ENCODE measurements around the gene KCNC3.

GRCh38 chr19:50377051-50377461 lies 47.9 kb upstream of the KCNC3 start:
- TF ChIP-seq CTCF (IDR thresholded peaks at IDR 0.05; ENCODE audit: poor library complexity, severe bottlenecking) (no peak), EP300 (conservative IDR thresholded peaks at IDR 0.05; ENCODE audit: poor library complexity, severe bottlenecking) (no peak), MXI1 (conservative IDR thresholded peaks at IDR 0.05; ENCODE audit: poor library complexity, severe bottlenecking) (no peak), TAF1 (IDR thresholded peaks at IDR 0.05; ENCODE audit: low read depth) (no peak), EZH2 (IDR thresholded peaks at IDR 0.05; ENCODE audit: borderline replicate concordance, insufficient read depth, low read length, poor library complexity, severe bottlenecking) (no peak), POLR2AphosphoS5 (IDR thresholded peaks at IDR 0.05) (no peak)
